ENCODE data around the gene ATP1B3.

DNA sequence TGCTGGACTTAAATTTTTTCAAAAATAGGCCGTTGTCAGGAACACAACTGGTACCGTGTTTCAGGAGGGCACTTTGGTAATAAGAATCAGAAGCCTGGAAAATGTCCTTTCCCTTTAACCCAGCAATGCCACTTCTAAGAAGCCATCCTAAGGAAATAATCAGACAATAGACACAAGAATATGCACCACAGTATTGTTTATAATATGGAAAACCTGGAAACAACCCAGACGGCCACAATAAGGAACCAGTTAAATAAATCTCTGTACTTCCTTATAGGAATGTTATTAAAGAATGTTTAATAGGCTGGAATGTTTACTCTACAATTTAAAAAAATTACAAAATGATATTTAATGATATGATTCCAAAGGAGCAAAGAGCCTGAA, 30.4 kb upstream of the ATP1B3 start:
- TF ChIP-seq, protein P1, sequence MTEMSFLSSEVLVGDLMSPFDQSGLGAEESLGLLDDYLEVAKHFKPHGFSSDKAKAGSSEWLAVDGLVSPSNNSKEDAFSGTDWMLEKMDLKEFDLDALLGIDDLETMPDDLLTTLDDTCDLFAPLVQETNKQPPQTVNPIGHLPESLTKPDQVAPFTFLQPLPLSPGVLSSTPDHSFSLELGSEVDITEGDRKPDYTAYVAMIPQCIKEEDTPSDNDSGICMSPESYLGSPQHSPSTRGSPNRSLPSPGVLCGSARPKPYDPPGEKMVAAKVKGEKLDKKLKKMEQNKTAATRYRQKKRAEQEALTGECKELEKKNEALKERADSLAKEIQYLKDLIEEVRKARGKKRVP (CRISPR knock-in tag; IDR thresholded peaks at IDR 0.05) = no peak
- TF ChIP-seq, protein P2, sequence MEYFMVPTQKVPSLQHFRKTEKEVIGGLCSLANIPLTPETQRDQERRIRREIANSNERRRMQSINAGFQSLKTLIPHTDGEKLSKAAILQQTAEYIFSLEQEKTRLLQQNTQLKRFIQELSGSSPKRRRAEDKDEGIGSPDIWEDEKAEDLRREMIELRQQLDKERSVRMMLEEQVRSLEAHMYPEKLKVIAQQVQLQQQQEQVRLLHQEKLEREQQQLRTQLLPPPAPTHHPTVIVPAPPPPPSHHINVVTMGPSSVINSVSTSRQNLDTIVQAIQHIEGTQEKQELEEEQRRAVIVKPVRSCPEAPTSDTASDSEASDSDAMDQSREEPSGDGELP (IDR thresholded peaks at IDR 0.05; ENCODE audit: borderline replicate concordance, low read depth) = no peak
- TF ChIP-seq, protein P3, sequence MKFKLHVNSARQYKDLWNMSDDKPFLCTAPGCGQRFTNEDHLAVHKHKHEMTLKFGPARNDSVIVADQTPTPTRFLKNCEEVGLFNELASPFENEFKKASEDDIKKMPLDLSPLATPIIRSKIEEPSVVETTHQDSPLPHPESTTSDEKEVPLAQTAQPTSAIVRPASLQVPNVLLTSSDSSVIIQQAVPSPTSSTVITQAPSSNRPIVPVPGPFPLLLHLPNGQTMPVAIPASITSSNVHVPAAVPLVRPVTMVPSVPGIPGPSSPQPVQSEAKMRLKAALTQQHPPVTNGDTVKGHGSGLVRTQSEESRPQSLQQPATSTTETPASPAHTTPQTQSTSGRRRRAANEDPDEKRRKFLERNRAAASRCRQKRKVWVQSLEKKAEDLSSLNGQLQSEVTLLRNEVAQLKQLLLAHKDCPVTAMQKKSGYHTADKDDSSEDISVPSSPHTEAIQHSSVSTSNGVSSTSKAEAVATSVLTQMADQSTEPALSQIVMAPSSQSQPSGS (CRISPR knock-in tag; IDR thresholded peaks at IDR 0.05) = no peak

All from HepG2 (cell line).